Cardiac septum (tissue), 1 donor: ENCODE data around the gene DUSP15. TPM values are rescaled to one million over a fixed set of nuclear protein-coding genes. Genes with fewer than 3 reads are reported as not detected.
"Not testable (repeated sequence)": the region's sequence is repeated elsewhere in the genome, so short reads cannot be mapped to it uniquely, and the experiment has no call there.

Experiments used
- DNase-seq: peaks from one replicate; pipeline ENCODE4 v3.0.0-alpha.2; 2020; ENCODE audit warnings: low spot score
- intact Hi-C: fragments of 100-400 bp; cut with DNase I; formaldehyde crosslinking; loops from one replicate; pipeline ENCODE4 v1.14.0; 2022
- total RNA-seq: library from RNA; stranded (reverse); fragmentation: NEBNext Ultra II Directional; extraction: Animal tissue kit (Norgen Biotek cat#: 25700); gene quantifications from one replicate; pipeline ENCODE4 v1.2.1, GENCODE V29; 2021
- donor health status: DM: no; HTN: no; CAD: no.

DUSP15 gene
- total RNA-seq, 1 donor from 2014 or later, result 3.4 TPM

- intact Hi-C loops, result loop anchor here (10.0 kb wide), 1 partner anchor 165 kb away; no protein-coding TSS in a partner anchor
- DNase-seq, result no peak
These were observed 40.6 kb downstream of the DUSP15 start for GRCh38 chr20:31829731-31830130.

GRCh38 chr20:31828016-31828415 lies 42.3 kb downstream of the DUSP15 start:
- intact Hi-C loops, DNase-seq: not testable (repeated sequence)

- DNase-seq, result no peak
- intact Hi-C loops, result no loop called here
These were observed 43.3 kb downstream of the DUSP15 start for GRCh38 chr20:31827059-31827458.

DNA sequence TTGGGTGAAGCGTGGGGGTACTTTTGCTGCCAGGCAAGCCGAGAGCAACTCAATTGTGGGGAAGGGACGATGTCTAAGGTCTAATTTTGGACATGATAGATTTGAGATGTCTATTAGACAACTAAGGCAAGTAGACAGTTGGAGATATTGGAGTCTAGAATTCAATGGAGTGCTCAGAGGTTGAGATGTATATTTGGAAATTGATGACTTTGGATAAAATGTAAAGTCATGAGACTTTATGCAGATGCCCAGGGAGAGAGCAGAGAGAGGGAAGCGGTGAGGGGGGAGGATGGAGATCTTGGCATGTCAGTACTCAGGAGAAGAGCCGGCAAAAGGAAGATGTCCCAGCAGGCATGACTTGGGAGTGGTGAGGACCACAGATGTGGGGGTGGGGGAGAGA lies 44.3 kb downstream of the DUSP15 start:
- no peak for DNase-seq
- intact Hi-C loops, result no loop called here

DNA sequence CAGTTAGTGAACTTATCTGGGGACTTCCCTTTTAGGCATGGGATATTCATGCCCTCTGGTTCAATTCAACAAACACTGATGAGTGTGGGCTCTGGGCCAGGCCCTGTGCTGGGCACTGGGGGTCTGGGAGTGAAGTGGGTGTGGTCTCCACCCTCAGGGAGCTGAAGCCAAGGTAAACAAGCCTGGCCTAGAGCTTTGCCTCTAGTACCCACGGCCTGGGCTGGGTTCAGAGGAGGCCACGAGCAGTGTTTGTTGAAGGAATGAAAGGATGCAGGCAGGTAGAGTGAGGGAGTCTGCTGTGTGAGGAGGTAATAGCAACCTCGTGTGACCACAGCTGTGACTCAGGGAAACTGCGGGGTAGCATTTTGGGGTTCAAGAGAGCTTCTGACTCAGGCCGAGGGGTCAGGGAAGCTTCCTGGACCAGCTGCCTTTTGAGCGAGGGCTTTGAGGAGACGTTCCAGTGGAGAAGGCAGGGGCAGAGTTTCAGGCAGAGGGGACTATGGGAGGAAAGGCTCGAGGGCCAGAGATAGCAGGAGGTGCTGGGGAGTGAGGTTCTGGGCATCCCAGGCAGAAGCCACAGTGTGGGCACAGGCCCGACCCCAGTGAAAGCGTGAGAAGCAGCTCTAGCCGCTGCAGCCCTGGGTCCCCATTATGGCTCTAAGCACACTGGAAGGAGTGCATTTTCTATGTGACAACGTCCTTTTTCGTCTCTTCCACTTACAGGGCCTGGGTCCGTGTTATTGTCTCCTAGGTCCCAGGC lies 45.6 kb downstream of the DUSP15 start:
- intact Hi-C loops, result loop anchor here (5.0 kb wide), 1 partner anchor 818 kb away; no protein-coding TSS in a partner anchor
- no peak for DNase-seq

DNA sequence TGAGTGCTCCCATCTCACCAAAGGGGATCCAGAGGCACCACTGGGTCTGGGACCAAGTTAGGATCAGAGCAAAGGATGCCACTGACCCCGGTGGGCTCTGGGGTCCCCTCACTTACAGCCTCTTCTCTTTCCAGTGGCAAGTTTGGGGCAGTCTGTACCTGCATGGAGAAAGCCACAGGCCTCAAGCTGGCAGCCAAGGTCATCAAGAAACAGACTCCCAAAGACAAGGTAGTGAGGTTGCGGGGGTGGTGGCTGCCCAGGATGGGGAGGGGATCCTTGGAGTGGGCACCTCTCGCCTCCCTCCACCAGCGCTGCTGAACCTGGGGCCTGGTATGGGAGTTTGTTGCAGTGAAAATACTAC lies 46.2 kb downstream of the DUSP15 start:
- intact Hi-C loops, result loop anchor here (5.0 kb wide), 1 partner anchor 818 kb away; no protein-coding TSS in a partner anchor
- no peak for DNase-seq

DNA sequence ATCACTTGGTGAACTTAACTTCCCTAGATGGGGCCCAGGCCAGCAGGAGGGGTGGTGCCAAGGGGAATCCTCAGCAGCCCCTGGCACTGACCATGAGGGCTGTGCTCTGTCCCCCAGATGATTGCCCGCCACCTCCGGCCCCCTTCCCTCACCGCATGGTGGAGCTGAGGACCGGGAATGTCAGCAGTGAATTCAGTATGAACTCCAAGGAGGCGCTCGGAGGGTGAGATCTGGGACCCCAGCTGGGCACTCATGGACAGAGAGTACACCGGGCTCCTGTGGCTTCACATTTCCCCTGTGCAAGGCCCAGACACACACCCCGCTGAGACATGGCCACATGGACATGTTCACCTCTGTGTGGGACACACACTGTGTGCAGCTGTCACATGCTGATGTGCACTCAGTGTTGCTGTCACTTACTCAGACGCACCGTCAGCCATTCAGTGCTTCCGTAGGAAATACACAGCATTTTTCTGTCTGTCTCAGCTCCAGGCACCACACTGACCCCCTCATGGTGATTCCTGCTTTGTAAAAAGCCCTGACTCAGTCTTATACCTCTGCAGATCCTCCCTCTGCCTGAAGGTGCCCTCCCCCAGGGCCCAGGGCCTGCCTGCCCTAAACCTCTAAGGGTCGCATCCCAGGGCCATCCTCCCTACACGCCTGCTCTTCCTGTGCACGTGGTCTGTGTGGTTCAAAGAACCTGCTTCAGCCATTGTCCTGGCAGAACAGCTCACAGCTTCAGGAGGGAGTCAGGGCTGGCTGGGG lies 46.8 kb downstream of the DUSP15 start:
- intact Hi-C loops, result loop anchor here (2.0 to 5.0 kb wide), 2 partner anchors 21 to 819 kb away; partner anchors contain the start of gene FOXS1
- DNase-seq, result no peak

DNA sequence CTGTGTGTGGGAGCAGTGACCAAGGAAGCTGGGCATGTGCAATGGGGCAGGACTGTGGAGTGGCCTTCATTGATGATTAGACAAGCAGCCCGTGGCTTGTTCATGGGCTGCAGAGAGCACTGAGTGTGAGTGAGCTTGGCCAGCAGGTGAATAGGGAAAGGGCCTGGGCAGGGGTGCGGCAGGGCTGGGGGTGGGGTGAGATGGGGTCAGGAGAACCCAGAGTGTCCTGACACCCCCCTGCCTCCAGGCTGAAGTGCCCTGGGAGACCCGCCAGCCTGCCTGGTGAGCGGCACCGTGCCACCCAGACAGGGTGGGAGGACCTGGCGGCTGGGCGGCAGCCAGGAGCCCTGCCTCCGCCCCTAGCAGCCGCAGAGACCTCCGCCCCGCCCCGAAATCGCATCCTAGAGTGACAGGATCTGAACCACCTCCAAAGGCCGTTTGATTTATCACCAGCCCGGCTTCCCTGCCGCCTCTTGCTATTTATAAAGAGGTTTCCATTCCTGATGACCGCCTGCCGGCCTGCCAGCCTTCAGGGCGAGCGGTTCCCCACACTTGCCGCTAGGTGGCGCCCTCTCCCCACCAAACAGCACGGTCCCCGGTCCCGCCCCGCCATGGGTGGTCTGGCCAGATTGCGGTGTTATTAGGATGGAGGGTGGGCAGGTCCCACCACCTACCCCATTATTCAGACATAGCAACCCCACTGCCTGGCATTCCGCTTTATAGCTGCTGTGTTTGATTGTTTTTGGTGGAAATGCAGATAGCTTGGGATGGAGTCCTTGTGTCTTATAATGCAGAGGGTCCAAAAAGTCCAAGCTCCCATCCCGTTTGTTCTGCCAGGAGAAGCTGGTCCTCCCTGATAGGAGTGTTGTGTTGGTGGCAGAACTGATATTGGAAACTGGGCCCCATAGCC lies 47.7 kb downstream of the DUSP15 start:
- peak; percentile 93 for DNase-seq
- intact Hi-C loops, result loop anchor here (2.0 to 5.0 kb wide), 2 partner anchors 22 to 820 kb away; partner anchors contain the start of gene FOXS1

- peak; percentile 53 for DNase-seq
- intact Hi-C loops, result loop anchor here (5.0 kb wide), 1 partner anchor 821 kb away; no protein-coding TSS in a partner anchor
These were observed 48.9 kb downstream of the DUSP15 start for GRCh38 chr20:31821427-31821826.

DNA sequence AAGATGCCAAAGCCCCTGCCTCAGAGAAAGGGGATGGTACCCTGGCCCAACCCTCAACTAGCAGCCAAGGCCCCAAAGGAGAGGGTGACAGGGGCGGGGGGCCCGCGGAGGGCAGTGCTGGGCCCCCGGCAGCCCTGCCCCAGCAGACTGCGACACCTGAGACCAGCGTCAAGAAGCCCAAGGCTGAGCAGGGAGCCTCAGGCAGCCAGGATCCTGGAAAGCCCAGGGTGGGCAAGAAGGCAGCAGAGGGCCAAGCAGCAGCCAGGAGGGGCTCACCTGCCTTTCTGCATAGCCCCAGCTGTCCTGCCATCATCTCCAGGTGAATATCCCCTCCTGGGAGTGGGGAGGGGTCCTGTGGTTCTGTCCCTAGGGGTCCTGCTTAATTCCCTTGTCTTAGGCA lies 50.1 kb downstream of the DUSP15 start:
- intact Hi-C loops, result loop anchor here (5.0 kb wide), 1 partner anchor 822 kb away; no protein-coding TSS in a partner anchor
- peak; percentile 70 for DNase-seq

GRCh38 chr20:31819083-31819784 lies 51.1 kb downstream of the DUSP15 start, which contains the start of gene MYLK2:
MYLK2 (plus strand) TSS chr20:31819356; CDS start chr20:31819581, 225 bp downstream.
- DNase-seq, result peak; percentile 74
- intact Hi-C loops, result no loop called here

DNA sequence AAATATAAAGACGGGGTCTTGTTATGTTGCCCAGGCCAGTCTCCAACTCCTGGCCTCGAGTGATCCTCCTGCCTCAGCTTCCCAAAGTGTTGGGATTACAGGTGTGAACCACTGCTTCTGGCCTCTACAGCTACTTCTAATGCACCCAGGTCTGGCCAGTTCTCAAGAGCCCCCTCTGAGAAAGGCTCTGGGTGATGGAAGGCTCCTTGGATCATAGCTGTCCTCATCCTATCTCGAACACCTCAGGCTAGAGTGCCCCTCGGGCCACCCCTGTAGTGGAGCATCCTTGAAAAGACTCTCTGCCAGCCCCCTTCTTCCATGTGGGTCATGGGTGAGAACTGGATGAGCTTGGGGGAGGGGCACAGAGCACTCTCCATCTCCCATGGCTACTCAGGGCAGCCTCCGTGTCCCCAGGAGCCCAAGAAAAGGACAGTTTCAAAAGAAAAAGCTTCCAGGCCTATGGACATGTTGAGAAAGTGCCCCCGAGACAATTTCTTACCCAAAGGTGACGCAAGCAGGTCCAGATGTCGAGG lies 51.9 kb downstream of the DUSP15 start:
- intact Hi-C loops, result no loop called here

DNA sequence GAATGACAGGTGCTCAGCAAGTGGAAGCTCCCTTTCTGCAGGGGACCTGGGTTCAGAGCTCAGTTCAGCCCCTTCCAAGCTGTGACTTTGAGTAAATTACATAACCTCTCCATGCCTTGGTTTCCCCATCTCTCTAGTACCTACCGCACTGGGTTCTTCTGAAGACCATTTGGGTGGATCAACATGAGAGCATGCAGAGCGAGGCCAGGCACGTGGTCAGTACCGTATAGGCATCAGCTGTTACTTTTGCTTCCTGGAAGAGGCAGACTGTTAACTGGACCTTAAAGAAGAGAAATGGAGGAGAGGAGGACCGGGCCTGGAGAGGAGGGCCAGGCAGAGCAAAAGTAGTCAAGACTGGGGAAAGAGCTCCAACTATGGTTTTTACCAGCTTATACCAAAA lies 52.9 kb downstream of the DUSP15 start:
- peak; percentile 2 for DNase-seq
- intact Hi-C loops, result no loop called here

More for the DNA sequence above, 51.9 kb downstream of the DUSP15 start:
- DNase-seq, result peak; percentile 62

DNA sequence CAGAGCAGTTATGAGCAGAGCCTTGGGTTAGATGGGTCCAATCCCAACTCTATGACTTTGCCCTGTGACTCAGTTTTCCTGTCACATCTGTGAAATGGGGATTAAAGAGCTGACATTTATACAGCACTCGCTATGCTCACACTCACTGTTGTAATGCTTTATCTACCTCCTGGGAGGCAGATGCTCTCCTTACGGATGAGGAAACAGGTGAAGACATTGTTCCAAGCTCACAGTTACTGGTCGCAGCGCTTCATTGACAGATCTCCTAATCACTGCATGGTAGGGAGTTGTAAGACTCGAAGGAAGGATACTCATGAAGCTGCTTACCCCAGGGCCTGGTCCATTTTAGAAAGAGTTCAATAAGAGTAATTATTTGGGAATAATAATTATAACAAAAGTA lies 54.1 kb downstream of the DUSP15 start:
- no peak for DNase-seq
- intact Hi-C loops, result no loop called here

DNA sequence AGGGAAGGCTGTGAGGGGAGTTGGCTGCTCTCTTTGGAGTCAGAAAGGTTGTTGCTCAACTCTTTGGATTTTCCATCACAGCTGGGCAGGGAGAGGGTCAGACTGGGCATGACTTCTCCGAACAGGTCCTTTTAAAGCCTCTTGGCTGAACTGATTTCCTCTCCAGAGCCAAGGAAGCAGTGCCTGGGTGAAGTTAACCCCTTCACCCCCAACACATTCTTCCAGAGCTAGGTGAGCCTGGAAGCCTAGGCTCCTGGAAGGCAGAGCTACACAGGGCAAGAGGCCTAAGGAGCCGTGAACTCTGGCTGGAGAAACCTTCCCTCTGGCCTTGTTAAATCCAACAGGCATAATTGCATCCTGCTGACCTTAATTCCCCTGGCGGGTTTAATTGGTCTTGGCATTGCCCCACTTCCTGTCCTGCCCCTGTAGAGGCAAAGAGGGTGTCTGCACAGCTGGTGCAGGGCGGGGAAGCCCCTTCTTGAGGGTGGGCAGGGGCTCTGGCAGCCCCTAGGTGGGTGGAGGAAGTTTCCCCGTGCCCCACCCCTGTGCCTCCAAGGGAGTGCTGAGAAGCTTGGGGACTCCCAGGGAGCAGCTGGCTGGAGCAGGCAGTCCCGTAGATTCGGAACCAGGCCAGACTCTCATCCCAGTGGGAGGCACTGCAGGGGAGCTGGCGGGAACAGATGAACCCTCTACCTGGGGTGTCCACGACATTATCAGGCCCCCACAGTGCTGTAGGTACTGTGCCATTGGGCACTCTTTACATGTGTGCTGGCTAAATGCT lies 54.7 kb downstream of the DUSP15 start:
- intact Hi-C loops, result no loop called here
- DNase-seq, result no peak

GRCh38 chr20:31814142-31814541 lies 56.2 kb downstream of the DUSP15 start:
- DNase-seq, intact Hi-C loops: not testable (repeated sequence)

- DNase-seq, result no peak
- intact Hi-C loops, result no loop called here
These were observed 56.7 kb downstream of the DUSP15 start for GRCh38 chr20:31813611-31814010.
